LNCAP (cell line): ENCODE results near the gene TMEM200C.

Experiments used
- TF ChIP-seq, protein P1 (sequence below): fragments of 450-650 bp; IDR thresholded peaks from 2 replicates; pipeline ENCODE4 v1.5.1; 2017; ENCODE audit warnings: mild to moderate bottlenecking

TMEM200C gene

DNA sequence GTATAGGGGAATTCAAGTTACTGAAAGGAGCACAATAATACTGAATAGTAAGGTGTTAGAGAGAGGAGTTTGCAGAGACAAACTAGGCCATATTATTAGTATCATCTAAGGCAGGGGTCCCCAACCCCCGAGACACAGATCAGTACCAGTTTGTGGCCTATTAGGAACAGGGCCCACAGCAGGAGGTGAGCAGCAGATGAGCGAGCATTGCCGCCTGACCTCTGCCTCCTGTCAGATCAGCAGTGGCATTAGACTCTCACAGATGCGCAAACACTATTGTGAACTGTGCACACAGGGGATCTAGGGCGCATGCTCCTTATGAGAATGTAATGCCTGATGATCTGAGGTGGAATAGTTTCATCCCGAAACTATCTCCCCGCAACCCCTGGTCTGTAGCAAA is 41.8 kb upstream of the TMEM200C start:
- TF ChIP-seq, protein P1, sequence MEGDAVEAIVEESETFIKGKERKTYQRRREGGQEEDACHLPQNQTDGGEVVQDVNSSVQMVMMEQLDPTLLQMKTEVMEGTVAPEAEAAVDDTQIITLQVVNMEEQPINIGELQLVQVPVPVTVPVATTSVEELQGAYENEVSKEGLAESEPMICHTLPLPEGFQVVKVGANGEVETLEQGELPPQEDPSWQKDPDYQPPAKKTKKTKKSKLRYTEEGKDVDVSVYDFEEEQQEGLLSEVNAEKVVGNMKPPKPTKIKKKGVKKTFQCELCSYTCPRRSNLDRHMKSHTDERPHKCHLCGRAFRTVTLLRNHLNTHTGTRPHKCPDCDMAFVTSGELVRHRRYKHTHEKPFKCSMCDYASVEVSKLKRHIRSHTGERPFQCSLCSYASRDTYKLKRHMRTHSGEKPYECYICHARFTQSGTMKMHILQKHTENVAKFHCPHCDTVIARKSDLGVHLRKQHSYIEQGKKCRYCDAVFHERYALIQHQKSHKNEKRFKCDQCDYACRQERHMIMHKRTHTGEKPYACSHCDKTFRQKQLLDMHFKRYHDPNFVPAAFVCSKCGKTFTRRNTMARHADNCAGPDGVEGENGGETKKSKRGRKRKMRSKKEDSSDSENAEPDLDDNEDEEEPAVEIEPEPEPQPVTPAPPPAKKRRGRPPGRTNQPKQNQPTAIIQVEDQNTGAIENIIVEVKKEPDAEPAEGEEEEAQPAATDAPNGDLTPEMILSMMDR, result no peak

DNA sequence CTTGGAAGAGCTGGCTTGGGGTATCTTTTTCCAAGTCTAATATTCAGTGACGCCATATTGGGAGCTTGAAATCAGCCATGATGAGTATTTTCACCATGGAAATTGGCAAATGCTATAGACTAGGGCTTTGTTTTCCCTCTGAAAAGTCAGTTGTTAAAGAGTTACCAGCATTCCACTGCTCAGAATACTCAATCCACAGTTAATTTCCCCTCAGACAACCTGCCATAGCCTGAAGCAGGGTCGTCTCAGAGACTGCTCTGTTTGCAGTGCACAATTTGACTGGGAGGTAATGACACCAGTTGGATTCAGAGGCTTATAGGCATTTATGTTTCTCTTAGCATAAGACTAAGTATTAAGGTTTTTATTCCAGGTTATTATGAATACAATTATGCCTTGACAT is 35.5 kb upstream of the TMEM200C start:
- TF ChIP-seq, protein P1, result no peak

DNA sequence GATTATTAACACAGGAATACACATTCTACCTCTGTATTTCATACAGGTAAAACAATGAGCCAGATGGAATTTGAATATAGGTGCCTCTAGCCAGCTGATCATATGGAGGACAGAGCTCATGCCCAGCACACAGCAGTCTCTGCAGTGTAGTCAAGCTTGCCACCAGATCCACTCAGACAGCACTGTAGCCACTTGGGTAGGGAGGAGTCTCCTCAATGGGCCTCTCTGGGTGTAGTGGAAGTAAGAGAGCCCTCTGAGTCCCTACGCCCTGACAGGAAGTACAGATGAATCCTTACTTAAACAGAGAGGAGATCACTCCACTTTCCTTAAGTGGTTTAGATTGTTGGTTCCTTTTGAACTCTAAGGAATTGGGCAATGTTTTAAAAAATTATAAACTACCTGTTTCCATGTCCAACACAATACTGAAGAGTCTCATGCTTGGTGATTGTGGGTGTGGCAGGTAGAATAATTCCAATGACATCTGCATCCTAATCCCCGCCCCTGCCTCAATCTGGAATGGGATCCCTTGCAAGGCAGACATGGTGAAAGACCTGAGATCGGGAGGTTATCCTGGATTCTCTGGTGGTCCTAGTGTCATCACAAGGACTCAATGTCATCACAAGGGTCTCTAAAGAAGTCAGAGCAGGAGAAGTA is 23.0 kb upstream of the TMEM200C start:
- TF ChIP-seq, protein P1, result no peak

DNA sequence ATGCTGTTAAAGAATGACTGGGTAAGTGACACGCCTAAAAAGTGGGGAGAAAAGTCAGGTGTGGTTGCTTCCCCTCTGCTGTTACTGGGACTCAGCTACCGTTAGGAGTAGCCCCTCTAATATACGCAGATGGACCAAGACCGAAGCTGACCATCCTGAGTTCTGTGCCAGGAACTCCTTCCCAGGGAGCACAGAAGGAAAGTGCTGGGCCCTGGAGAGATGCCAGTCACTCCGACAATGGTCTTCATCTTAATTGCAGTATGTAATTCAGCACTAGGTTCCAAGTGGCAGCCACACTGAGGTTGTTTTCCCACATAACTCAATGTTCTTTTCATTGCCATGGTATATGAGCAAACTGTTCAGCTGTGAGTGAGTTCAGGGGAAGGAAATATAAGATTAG is 19.6 kb upstream of the TMEM200C start:
- TF ChIP-seq, protein P1, result no peak

DNA sequence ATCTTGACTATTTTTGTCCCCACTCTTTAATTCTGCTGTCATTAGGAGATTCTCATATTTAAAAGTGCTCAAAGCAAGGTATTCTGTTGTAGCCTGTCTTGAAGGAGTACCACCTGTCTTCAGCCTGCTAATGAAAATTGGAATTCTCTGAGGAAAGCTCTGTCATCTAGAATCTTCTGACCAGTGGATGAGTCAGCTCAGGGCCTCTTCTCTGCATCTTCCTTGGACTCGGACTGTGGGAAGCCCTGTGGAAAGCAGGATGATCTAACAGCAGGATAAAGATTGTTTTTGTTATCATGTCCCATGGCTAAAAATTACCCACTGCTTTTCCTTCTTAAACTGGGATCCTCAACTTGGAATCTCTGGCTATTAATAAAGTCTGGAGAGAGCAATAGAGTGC is 18.7 kb upstream of the TMEM200C start:
- TF ChIP-seq, protein P1, result no peak

DNA sequence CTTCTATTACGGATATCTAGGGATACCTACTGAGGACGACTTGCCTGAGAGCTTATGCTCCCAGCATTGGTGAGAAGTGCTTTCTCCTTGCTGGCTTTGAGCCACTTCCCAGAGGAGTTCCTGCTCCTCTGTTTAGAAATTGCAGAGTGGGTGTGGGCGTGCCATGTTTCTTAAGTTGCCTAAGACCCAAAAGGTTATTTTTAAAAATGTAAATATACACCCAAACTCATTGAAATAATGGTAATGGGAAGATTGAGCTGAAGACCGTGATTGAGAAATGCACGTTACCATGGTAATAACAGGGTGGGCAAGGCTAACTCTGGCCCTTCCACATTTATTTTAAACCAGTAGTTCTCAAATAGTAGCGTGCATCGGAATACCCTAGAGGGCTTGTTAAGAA is 17.2 kb upstream of the TMEM200C start:
- TF ChIP-seq, protein P1, result no peak

DNA sequence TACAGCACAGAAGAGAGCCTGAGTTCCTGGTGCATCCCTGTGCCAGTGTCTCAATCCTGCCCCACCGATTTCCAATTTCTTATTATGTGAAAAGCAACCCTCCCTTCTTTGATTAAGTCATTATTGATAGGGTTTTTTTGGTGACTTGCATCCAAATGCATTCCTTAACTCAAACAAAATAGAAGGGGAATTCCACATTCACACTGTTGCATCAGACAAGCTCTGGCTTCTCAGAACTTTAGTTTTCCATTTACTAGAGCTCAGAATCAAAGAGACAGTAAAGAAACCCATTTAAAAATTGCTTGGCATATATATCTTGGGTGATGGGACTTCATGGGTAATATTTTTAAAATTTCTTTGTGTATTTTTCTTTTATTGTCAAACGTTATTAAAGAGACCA is 13.8 kb upstream of the TMEM200C start:
- TF ChIP-seq, protein P1, result no peak

DNA sequence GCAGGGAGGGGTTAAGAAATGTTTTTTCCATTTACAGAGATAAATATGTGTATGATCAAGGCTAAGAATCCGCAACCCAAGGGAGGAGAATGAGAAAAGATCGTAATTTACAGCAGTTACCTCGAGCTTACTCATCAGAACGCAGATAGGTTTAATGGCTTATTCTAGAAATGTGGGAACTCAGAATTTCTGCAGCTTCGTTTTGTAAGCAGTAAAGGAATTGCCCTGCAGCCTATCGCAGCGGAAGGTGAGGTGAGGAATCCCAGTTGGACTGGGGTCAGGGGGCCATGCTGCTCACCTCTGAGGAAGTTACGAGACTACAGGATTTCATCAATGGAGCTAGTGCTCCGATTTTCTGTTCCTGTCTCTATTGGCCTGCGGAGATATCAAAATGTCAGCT is 8.1 kb upstream of the TMEM200C start:
- TF ChIP-seq, protein P1, result no peak
